MV-4-11 (cell line): ENCODE data around the gene GRM5.
A peak's percentile ranks its signal among the peaks of the same experiment; 100 is the strongest.

Experiments used
- DNase-seq: peaks from one replicate; lab custom pipeline; 2025; lab: John Stamatoyannopoulos, UW

GRM5 gene

DNA sequence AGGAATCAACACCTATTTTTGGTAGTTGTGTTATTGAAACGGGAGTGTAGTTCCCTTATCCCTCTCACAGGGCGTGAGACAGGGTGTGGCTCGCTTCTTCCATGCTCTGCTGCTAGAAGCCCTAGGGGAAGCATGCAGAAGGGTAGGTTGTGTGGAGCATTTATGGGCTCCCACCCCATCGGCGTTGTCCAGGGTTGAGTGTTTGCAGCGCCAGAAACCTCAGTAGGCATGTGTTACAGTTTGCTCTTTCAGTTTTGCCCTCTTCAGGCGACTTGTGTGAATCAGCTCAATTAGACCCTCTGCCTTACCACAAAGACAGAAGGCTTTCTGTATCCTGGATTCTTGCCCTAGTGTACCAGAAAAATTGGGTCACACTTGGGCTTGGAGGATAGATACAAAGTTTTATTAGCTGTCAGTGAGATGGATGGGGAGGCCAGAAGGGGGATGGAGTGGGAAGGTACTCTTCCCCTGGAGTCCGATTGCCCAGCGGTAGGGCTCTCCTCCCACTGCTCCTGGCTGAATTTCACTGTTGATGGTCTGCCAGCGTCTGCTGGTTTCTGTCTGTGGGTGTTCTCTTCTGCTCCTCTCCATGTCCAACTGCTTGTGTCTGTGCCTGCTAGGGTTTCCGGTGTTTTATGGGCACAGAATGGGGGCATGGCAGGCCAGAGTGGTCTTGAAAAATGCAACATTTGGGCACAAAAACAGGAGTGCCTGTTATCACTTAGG lies 369.9 kb downstream of the GRM5 start:
- DNase-seq, result no peak

DNA sequence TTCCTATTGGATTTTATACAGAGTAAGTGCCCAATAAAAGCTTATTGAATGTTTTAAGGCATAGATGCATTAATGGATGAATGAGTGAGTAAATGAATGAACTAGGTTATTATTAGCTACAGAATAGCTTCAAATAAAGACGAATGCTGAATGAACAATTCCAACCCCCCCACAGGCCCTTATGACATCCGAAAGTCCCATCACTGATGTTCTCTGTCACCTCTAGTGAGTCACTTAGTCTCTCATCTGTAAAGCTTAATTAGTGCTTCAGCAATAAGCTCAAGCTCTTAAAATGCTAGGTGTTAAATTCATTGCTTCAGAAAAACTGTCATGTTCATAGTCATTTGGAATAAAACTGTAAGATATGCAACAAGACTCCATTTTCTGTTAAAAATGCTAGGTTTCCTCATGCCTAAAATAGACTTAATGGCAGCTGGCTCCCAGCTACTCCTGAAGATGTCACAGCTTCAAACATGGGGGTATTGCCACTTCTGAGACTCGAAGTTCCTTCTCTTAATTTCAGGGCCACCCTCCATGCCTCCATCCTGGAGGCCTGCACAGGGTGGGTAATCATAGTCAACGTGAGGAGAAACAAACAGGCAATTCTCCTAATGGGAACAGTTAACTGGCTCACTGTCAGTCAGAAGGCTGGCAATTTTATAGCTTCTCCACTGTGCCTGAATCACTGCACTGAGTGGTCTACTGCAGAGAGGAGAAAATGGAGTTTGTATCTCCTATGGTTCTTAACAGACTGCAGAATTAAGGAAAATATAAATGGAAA lies 373.3 kb downstream of the GRM5 start:
- DNase-seq, result no peak

DNA sequence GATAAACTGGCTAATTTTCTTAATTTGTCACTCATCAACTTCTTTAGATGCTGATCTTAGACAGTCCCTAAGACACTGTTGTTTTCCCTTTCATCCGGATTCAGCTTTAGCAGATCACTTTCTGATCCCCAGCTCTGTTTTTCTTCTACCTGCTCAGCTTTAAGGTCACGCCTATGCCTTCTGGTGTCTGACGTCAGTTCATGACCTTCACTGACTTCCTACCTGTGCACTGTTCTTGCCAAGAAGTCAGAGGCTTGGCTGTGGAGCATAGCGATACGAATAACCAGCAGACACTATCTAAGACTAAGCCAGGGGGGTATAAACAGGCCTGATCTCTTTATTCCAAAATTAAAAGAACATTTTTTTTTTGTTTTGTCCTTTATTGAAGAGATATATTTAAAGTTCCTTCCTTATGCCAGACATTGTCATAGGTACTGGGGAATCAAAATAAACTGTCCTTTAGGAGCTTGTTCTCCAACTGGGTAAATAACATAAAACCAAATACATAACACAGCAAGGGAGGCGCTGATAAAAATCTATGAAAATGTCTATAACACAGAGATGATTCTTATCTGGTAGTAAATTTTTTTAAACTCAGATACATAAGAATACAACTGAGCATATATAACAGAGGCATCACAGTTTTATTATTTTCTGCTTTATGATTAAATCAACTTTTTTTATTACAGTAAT lies 376.1 kb downstream of the GRM5 start:
- no peak for DNase-seq

DNA sequence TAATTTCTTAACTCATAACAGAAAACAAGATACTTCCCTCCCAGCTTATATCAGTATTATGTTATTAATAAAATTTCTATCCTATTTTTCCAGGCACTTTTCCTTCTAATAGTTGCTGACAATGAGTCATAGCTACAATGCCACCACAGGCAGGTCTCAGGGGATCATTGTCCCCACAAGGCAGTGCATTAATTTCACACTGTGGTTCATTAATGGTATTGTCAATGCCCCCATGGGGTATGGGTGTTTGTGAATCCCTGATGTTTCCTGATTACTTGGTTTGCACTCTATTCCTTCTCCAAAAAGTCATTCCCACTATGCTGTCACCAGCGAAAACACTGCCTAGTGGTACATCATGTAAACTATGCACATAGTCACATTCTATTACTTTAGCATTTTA lies 382.8 kb downstream of the GRM5 start:
- DNase-seq, result no peak

DNA sequence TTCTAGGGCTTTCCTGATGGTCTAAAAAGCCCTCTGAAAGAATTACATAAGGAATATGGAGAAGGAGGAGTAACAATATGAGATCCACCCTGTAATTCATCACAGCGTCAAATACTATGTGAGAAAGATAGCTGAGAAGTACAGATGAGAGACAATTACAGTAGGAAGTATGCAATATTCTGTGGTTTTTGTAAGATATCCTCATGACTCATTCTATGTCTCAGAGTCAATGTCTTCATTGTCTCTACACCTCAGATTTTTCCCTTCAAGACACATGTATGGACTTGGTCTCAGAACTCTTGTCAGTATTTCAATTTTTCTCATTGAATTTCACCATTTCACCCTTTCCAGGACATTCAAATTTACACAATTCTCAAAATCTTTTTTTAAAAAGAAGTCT lies 385.0 kb downstream of the GRM5 start:
- DNase-seq, result peak; percentile 53

DNA sequence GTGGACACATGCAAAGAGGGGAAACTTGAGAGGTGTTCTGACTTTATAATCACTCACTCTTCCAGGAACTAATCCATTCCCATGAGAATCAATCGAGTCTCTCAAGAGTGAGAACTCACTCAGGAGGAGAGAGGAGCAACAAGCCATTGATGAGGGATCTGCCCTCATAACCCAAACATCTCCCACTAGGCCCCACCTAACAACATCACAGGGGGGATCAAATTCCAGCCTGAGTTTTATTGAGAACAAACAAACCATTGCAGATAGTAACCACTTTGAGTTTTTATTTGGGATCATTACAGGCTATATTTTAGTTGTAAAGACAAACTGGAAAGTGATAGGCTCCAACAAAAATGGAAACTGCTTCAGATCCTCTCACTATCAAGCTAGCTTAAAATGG lies 399.4 kb downstream of the GRM5 start:
- DNase-seq, result no peak

DNA sequence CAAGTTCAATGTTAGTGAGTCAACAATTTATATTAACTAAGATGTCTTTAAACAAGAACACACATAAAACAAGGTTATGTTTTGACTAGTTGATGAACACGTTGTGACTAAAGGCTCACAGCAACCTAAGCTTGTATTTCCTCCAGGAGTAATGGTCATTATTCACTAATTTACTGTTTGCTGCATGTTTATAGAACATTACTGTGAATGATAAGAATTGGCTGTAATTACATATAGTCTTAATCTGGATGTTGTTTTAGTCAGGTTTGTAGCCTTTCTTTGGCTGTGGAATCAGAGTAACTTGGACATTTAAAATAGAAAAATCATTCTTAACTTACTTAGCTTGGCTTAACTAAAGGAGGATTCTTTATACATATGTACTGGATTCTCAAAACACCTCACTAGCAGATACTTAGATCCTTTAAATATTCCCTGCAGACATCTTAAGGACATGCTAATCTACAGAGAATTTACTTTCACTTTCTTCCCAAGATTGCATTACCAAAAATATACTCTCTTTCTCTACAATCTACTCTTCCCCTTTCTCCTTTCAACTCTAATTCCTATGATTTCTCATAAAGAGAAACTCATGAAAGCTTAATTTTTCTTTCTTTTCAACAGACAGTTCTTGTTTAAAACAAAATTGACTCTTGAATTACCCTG lies 408.6 kb downstream of the GRM5 start:
- no peak for DNase-seq

DNA sequence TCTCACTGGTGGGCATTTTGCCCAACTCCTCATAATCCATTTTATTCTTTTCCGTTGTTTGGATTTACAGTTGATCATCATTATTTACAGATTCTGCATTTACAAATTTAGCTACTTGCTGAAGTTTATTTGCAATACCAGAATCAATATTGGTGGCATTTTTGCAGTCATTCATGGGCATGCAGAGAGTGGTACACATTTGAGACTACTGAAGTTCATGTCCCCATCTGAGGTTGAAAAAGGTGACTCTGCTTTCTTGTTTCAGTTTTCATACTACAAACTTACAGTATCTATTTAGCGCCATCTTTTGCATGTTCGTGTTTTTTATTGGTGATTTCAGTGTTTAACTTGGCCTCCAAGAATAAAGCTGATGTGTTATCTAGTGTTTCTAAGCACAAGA lies 409.5 kb downstream of the GRM5 start:
- no peak for DNase-seq

DNA sequence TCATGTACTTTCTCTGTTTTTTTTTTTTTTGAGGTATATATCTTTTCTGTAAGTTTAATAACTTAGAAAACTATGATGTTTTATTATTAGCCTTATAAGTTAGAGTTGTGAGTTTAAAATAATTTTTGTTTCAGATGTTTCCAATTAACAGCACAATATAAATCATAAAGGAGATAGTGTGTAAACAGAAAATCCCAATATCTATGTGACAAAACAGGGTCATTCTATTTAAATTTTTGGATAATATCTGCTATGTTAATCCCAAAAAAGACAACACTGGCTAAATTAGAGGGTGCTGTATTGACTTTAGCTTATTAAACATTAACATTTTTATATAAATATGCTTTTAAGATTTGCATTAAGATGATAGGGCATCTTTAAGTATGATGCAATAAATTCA lies 410.1 kb downstream of the GRM5 start:
- DNase-seq, result no peak

DNA sequence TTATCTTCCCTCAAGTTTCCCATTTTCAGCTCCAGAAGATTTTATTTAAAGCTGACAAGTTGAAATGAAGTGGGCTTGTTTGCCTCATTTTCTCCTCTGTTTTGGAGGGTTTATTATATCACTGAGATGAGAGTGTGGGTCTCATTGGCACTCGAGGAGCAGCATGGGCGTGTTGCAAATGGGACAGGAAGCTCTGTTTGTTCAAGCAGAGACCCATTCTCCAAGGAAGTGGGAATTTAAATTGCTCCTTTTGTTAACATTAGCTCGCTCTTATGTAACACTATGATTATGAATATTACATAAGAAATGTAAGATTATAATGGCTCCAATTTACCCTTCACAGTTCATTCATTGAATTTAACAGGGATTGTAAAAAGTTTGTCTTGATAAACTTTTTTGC lies 410.6 kb downstream of the GRM5 start:
- DNase-seq, result no peak

DNA sequence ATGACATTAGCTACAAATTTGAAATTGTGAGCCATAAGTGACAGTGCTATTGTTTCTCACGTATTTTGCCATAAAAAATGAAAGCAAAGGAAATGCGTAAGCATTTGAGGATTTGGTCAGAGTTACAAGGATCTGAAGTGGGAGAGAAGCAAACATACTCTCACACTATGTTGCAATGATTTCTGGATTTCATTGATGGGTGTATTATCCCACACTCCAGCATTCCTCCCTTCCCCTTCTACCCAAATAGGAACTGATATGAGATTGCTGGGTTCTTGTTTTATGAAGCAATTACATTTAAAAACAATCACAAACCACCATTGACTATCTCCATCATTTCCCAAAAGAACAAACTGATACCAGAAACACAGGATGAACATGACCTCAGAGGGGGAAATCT lies 414.2 kb downstream of the GRM5 start:
- no peak for DNase-seq

DNA sequence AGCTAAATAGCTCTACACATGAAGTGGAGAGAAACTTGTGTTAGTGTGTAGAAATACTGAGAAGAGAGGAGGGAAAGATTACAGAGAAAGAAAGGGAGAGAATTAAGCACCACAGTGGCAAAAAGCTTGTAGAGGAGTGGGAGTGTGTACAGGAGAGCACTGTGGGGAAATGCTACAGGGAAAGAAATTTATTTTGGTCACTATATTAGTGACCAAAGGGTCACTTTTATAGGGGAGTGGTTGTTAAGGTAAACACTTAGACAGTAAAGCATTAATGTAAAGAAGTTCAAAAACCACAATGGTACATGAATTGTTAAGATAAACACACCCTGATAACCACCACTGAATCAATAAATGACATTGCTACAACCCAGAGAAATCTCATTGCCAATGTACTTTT lies 421.1 kb downstream of the GRM5 start:
- no peak for DNase-seq

DNA sequence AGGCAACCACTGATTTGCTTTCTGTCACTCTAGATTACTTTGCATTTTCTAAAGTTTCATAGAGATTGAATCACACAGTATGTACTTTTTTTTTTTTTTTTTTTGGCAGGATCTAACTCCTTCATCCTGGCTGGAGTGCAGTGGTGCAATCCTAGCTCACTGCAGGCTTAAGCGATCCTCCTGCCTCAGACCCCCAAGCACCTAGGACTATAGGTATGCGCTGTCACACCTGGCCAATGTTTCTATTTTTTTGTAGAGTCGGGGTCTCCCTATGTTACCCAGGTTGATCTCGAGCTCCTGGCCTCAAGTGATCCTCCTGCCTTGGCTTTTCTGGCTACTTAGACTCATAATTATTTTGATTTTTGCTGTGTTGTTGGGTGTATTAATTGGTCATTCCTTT lies 433.6 kb downstream of the GRM5 start:
- no peak for DNase-seq

DNA sequence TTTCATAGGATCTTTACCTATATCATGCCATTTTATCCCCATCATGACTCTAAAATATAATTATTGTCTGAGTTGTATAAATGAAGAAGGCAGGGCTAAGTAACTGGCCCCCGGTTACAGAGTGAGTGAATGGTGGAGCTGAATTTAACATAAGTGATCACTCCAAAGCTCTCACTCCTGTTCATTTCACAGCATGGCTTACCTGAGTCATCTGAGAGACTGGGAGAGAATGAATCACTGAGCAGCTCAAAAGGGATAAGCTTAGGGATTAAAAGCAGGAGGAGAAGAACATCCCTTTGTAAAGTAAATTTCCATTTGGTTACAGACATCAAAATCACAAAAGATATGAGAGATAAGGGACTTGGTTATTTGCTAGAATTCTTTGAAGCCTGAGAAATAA lies 434.3 kb downstream of the GRM5 start:
- DNase-seq, result no peak

DNA sequence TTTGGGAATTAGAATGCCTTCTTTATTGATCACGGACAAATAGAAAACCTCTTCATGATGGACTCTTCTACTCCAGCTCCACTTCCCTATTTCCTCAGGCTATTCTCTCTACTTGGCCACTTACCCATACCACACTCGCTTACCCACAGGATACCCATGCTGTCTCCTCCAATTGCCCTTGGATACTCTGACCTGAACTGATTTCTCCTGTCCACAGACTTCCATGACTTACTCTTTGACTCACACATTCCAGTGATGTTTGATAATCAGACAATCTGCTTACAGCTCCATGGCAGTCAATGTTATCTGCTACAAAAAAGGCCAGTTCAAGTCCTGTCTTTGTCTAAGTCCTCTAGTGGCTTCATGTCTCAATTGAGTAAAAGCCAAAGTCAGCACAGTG lies 436.3 kb downstream of the GRM5 start:
- DNase-seq, result no peak

DNA sequence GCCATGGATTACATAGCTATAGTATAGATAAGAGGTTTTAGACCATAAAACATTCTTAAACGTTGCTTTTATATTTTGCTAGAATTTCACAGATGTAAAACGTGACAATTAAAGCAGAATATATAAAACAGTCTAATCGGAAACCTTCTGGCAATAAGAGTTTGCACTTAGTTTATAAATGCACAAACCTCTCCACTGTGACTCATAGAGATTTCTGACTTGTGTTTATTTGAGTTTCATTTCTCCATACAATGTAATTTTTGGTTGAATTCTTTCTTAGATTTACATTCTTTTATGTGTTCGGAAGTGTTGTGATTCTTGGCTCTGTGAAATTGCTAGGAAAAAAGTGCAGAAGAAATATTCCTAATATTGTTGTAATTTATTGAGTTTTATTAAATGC lies 439.6 kb downstream of the GRM5 start:
- no peak for DNase-seq

DNA sequence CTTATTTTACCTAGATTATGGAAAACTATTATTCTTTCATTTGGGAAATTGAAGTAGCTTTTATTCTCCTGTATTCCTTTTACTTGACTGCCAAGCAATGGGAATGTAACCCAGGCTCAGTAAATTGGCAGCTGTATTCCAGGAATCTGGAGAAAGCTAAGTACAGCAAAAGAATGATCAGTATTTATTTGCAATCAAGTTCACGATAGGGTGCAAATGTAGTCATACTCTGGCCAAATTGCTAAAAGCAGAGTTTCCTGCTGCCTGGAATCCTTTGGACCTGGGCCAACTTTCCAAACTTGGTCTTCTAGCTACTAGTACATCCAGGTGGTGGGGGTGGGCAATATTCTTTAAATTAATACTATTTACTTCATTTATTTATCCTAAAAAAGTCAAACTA lies 442.3 kb downstream of the GRM5 start:
- no peak for DNase-seq

DNA sequence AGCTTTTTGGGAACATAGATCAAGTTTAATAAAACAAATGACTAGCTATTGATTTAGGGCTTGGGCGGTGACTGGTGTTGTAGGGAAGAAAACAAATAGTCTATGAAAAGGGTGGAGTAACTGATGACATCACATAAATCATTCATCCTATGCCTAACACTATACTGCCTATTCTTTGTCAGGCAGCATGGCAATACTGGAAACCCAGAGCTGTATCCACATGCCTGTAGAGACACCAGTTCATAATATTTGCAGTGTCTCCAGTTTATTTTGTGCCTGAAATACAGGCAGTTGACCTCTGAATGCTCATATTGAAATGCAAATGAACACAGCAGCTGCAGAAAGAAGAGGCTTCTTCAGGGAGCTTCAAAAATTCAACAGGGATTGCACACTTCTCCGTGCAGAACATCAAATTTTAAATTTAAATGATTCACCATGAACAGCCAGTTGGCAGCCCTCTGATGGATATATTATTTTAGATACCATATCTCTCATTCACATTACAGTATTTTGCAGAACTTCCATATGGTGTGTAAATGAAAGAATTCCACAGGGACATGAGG lies 445.1 kb downstream of the GRM5 start:
- no peak for DNase-seq

DNA sequence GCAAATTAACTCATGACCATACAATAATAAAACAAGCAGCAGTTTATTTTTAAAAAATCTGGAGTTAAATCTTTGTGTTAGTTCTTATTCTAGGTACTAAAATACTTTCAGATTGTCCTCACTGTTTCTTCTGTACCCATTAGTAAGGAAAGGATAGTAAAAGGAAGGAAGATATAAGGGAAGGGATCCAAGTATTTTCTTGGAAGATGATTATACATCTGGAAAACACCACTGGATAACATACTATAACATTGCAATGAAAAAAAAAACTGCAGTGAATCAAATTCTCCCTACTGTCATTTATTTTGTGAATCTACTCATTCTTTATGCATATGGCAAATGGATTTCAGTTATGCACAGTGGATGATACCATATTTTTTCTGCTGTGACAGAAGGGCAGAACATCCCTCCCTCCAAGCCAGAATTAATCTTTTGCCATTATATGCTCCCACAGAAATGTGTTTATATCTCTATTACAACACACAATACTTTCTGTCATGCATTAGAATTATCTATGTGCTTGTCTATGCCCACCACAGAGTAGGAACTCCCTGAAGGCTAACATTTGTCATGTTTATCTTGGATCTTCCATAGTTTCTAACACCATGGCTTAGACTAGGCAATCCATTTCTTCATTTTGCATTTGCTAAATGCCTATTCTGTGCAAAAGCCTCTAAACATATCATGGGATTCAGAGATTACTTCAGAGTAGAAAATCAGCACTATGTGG lies 446.0 kb downstream of the GRM5 start:
- no peak for DNase-seq

DNA sequence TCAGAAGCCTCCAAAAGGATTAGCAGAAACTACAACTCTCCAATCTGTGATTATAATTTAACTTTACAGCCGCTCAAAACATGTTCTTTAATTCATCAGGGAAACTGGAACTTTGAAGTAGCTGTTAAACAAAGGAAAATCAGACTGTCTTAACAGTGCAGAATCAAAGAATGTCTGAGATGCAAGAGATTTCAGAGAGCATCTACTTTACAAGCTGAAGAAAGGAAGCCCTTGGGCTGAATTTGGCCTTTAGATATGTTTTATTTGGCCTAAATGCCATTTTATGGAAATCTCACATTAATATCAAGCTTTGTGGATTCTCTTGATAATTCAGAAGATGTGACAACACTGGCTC lies 446.7 kb downstream of the GRM5 start:
- DNase-seq, result no peak

DNA sequence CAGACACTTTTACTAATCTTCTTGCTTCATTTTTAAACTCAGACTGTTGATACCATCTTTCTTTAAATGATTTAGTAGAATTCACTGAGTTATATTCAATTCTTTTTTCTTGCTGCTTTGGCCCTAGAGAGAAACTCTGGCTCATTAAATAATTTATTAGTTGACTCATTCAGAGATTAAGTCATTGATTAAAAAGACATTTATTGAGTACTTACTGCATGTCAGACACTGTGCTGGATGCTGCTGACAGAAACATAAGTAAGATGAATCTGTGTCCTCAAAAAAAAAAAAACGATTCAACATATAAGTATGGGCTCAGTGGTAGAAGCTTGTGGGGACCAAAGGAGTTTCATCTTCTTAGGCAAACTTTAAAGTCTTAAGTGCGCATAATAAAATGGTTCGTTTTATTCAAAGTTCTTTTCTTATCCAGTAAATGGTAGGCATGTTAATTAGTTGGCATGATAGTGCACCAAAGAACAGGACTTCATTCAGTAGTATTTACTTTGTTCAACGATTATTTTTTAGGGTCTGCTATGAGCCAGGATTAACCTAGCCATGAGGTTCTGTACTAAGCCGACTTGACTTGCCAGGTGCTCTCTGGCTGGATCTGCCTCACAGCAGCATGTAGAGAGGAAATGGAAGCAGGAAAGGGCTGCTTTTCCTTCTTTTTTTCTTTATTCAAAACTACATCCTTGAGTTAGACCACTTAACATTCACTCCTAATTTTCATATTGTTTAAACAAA lies 447.3 kb downstream of the GRM5 start:
- DNase-seq, result no peak
